Right lobe of liver (tissue), 4 donors: ENCODE measurements around the gene NEIL1.

Source experiments
- CTCF ChIP-seq, 4 donors: fragments of 200-600 bp in 3 of 4; fragments of 450-650 bp in 1 of 4; IDR thresholded peaks; one replicate each; pipeline versions ENCODE4 v1.5.1 to v1.8.0; 2016 to 2022; ENCODE audit warnings: antibody characterized with exemption in 4 of 4, mild to moderate bottlenecking in 2 of 4
- POLR2A ChIP-seq: fragments of 450-650 bp; IDR thresholded peaks from one replicate; pipeline ENCODE4 v1.6.1; 2017; ENCODE audit warnings: antibody characterized with exemption, mild to moderate bottlenecking
- donor health status: DM: no; HTN: no; CAD: no.
- donor health status: DM: no; HTN: no; CAD: no.
- donor health status: DM: no; HTN: yes; CAD: no.

GRCh38 chr15:75313116-75313845 lies 33.6 kb upstream of the NEIL1 start:
- TF ChIP-seq CTCF (IDR thresholded peaks at IDR 0.05) (no peak), POLR2A (no peak)
